Suppressor macrophage (primary cell): ENCODE measurements around the gene SCML2.
"Not testable (repeated sequence)": the region's sequence is repeated elsewhere in the genome, so short reads cannot be mapped to it uniquely, and the experiment has no call there.

ENCODE experiments used
- DNase-seq, 4 experiments: peaks; one replicate each; pipeline ENCODE4 v3.0.0-alpha.2; 2020 to 2022

SCML2 gene

GRCh38 chrX:18271309-18271708, 83.2 kb downstream of the SCML2 start:
- DNase-seq: no peak

DNA sequence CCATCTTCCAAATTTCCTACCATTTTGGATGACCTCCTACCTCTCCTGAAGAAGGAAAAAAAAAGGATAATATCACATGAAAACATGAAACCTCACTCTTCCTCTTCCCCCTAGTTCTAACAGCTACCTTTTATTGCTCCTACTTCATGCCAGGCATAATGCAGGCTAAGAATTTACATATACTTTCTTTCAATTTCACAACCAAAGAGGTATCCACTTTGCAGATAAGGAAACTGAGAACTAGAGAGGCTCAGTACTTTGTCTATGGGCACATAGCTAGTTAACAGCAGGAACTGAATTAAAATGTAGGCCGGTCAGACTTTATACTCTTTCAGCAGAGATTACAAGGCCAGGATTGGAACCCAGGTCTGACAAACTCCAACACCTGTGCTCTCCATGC, 99.4 kb downstream of the SCML2 start:
- DNase-seq: no peak

GRCh38 chrX:18252644-18253359, 101.7 kb downstream of the SCML2 start:
- peak in 2 of 4 experiments; percentile 3 to 15 for DNase-seq

- not testable (repeated sequence) for DNase-seq
Measured at GRCh38 chrX:18229646-18230045, 124.8 kb downstream of the SCML2 start.

DNA sequence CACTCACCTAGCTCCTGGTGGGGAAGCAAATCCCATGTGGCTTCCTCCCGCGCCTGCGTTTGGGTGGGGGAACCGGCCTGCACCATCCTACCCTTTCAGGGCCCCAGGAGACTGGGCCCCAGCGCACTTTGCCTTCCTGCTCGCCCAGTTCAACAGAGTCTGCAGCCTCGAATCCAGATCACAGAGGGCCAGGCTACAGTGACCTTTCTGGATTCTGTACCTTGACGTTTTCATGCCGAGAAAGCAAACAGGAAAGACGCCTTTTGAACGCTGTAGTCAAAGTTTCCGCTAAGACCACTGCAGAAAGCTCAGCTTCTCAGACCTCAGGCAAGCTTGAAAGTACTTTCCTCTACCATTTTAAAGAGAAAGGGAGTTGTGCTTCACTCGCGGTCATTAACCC, 126.4 kb downstream of the SCML2 start:
- DNase-seq: no peak

DNA sequence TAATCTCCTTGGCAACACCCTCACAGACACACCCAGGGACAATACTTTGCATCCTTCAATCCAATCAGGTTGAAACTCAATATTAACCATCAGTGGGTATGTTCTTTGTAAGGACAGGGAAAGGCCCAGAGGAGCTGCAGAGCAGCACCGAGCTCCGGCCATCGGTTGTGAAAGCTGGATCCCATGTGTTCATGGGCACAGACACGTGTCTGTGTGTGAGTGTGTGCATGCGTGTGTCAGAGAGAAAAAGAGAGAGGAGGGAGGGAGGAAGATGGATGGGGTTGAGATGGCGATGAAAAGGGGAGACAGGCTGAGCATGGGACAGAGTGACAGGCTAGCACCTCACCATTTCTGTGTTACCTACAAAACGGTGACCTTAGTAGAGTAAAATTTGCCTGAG, 127.0 kb downstream of the SCML2 start:
- no peak for DNase-seq

GRCh38 chrX:18220786-18221185, 133.7 kb downstream of the SCML2 start, which contains the start of gene BEND2:
TSS of gene BEND2 (minus strand) at chrX:18220886. CDS start at chrX:18220750, 136 bp downstream.
- no peak for DNase-seq

- no peak for DNase-seq
Measured at GRCh38 chrX:18210470-18210869, 144.0 kb downstream of the SCML2 start.

- no peak for DNase-seq
Measured at GRCh38 chrX:18206657-18207056, 147.8 kb downstream of the SCML2 start.

DNA sequence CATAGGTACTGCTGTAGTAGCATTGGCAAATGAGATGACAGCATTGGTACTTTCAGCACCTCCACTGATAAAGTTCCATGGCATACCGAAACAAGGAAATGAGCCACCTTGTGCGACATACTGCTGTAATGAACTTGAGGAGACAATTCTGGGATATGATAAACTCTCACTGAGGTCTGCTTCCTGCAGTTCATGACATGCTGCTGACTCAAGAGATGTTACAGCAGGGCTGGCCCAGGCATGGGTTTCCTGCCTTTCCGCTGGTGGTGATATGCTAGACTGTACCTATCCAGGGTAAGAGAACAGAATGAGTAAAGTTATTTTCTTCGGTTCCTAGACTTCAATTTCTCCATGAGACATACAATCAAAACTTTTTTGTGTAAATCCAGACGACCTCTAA, 150.9 kb downstream of the SCML2 start:
- DNase-seq: no peak

DNA sequence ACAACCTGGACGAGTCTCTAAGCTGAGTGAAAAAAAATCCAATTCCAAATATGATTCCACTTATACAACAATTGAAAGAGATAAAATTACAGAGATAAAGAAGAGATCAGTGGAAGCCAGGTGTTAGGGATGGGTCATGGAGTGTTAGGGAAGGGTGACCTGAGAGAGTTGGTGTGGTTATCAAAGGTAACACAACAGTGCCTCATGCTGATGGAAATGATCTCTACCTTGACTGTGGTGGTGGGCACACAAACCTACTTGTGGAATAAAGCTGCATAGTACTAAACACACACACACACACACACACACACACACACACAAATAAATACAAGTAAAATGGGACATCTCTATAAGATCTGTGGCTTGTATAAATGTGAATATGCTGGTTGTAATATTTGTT, 159.8 kb downstream of the SCML2 start:
- DNase-seq: no peak
